ENCODE results near the gene FKBP4.
"Not testable (repeated sequence)": the region's sequence is repeated elsewhere in the genome, so short reads cannot be mapped to it uniquely, and the experiment has no call there.

DNA sequence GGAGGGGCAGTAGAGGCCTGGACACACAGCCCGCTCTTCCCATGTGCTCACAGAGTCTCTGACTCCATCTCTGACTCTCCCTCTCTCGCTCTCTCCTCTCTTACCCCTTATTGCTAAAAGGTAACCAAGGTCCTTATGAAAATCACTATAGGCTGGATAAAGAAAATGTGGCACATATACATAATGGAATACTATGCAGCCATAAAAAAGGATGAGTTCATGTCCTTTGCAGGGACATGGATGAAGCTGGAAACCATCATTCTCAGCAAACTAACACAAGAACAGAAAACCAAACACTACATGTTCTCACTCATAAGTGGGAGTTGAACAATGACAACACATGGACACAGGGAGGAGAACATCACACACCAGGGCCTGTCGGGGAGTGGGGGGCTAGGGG is 24.2 kb upstream of the FKBP4 start:
- not testable (repeated sequence) for TF ChIP-seq CTCF, POLR2A, POLR2AphosphoS5 (IDR thresholded peaks at IDR 0.05)

Data from prostate gland (tissue), 2 donors.